ENCODE measurements around the gene PRSS27.
"Not testable (repeated sequence)": the region's sequence is repeated elsewhere in the genome, so short reads cannot be mapped to it uniquely, and the experiment has no call there.

The PRSS27 gene

DNA sequence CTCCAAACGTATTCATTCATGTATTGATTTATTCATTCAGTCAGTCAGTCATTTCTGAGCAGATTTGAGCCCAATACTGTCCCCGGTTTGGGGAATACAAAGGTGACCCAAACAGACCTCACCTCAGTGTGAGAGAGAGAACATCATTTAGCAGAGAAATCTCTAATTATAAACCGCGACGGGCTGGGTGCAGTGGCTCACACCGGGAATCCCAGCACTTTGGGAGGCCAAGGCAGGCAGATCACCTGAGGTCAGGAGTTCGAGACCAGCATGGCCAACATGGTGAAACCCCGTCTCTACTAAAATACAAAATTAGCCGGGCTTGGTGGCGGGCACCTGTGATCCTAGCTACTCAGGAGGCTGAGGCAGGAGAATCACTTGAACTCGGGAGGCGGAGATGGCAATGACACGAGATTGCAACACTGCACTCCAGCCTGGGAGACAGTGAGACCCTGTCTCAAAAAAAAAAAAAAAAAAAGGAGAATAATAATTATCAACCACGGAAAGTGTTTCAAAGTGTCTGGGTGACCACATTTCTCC lies 1.7 kb upstream of the PRSS27 start:
- DNase-seq: not testable (repeated sequence)

DNA sequence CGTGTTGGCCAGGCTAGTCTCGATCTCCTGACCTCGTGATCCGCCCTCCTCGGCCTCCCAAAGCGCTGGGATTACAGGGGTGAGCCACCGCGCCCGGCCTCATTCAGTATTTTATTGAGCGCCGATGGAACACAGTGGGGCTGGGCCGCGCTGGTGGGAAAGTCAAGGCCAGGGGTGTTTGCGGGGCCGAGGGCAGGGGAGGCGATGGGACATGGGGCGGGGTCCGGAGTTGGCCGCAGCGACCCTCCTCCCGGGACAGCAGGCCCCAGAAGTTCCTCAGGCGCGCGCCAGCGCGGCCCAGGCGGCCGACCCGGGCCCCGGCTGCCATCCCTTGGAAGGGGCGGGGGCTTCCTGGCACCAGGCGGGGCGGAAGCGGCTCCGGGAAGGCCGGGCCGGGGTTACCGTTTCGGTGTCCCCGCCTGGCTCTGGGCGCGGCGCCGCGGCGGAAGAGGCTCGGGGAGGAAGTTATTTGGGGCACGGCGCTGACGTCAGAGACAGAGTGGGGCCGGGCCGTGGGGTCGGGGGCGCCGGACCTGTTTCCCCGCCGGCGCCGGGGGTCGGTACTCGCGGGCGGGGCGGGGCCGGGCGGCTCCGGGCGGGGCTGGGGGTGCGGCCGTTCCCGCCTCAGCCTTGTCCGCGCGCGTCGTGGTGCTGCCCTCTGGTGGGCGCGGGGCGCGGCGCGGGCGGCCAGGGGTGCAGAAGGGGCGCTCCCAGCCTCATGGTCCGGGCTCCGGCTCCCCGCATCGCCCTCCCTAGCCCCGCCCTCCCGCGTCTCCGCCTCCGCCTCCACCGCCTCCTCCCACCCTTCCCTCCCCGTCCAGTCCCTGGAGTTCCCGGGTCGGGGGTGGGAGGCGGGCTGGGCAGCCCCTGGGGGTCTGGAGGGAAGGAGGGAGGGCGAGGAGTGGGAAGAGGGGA lies 952 bp upstream of the PRSS27 start:
- DNase-seq: peak; percentile 83

DNA sequence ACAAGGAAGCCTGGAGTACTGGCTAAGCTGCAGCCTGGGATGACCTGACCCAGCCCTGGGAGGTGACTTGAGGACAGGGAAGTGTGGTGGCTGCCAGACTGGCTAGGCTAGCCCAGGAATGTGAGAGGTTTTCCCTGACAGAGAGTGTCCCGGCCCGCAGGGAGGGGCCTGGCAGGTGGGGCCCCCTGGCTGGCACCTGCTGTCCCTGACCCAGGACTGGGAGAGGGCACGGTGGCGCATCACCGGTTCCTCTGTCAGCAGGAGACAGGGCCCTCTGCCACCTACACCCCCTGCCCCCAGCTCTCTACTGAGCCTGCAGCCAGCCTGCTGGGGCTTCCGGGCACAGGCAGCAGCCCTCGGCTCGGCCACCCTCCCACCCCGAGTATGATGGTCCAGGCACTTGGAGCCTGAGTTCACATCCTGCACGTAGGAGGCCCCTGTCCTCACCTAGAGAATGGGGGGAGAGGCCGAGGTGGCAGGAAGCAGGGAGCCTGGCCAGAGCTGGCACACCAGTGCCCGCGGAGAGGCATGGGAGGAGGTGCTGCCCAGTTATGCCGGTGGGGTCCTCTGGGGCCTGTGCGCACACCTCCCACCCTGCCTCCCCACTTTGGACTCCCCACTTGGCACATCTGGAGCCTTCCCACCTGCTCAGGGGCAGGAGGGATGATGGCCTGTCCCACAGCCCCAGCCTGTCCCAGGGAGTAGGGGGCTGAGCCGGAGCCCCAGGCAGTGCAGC lies 528 bp downstream of the PRSS27 start:
- DNase-seq: no peak

- no peak for DNase-seq
Observed at GRCh38 chr16:2717383-2718263, 2.4 kb downstream of the PRSS27 start.

GRCh38 chr16:2716948-2717347 lies 3.1 kb downstream of the PRSS27 start:
- DNase-seq: no peak

- no peak for DNase-seq
Observed at GRCh38 chr16:2715966-2716885, 3.8 kb downstream of the PRSS27 start.

DNA sequence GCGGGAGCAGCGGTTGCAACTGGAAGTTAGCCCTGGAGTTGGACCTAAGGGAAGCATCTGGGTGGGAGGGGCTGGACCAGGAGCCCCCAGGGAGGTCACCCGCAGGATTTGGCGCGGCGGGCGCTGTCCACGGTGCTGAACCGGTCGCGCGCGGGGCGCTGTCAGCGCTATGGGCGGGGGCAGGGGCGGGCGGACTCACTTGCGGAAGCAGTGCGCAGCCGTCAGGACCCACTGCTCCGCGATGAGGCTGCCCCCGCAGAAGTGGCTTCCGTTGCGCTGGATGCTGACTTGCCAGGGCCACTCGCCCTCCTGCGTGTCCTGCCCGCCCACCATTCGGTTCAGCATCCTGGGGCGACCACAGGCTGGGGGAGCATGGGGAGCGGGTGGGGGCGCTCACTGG lies 4.5 kb downstream of the PRSS27 start:
- peak; percentile 80 for DNase-seq

GRCh38 chr16:2715064-2715463 lies 5.0 kb downstream of the PRSS27 start:
- DNase-seq: no peak

DNA sequence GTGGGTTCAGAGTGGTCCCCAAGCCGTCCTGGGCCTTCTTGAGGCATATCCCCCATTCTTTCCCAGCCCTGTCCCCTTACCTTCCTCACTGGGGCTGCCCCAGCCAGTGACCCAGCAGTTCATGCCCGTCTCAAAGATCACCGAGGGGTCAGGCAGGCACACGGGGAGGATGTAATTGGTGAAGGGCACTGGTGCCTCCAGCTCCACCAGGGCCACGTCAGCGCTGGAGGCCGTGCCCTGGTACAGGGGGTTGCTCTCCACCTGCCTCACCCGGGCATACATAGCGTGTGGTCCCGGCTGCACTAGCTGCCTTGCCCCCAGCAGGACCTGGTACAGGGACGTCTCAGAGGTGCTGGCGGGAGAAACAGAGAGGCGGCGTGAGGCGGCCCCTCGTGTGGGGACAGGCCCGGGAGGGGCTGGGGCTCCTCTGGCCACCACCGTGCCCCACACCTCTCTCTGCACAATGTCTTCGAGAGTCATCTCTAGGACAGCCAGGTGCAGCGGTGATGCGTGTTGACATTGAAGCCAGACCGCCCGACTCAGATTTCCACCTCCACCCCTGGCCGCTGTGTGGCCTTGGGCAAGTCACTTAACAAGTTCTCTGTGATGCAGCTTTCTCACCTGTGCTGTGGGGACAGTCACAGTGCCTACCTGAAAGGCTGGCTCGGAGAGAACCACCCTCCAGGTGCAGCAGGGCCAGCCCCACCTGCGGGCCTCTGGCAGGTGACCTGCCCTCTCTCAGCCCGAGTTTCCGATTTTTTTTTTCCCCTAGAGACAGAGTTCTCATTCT lies 5.8 kb downstream of the PRSS27 start:
- DNase-seq: no peak

DNA sequence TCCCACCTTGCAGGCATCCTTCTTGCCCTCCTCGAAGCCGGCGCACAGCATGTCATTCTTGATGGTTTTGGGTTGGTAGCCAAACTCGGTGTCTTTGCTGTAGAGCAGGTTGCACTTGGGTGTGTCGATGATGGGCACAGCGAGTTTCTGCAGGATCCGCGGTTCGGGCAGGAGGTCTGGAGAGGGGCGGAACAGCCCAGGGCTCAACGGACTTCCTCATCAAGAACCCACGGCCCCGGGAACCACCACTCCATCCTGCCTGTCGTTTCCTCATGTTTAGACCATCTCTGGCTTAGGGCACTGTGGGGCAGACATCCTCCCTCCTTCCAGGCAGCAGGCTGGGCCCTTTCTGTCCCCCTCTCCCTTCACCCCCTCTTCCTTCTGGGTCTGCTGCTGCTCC lies 6.5 kb downstream of the PRSS27 start:
- no peak for DNase-seq

- DNase-seq: no peak
Observed at GRCh38 chr16:2712546-2712945, 7.5 kb downstream of the PRSS27 start.

GRCh38 chr16:2712063-2712441 lies 8.0 kb downstream of the PRSS27 start:
- DNase-seq: no peak

- DNase-seq: no peak
Observed at GRCh38 chr16:2711370-2712062, 8.5 kb downstream of the PRSS27 start.

GRCh38 chr16:2710711-2711231 lies 9.3 kb downstream of the PRSS27 start:
- DNase-seq: no peak

GRCh38 chr16:2710021-2710710 lies 9.9 kb downstream of the PRSS27 start:
- no peak for DNase-seq

GRCh38 chr16:2709588-2709984 lies 10.4 kb downstream of the PRSS27 start:
- no peak for DNase-seq

- no peak for DNase-seq
Observed at GRCh38 chr16:2708955-2709587, 11.0 kb downstream of the PRSS27 start.

- DNase-seq: no peak
Observed at GRCh38 chr16:2708290-2708639, 11.8 kb downstream of the PRSS27 start.

Data from effector CD8-positive, alpha-beta T cell (primary cell).